GM19328 (cell line): Measurements from ENCODE around the gene SNTG2.
"Not testable (repeated sequence)": the region's sequence is repeated elsewhere in the genome, so short reads cannot be mapped to it uniquely, and the experiment has no call there.

Experiments
- ATAC-seq: cut with Tn5 transposase; IDR thresholded peaks from one replicate; pipeline ENCODE4 v1.9.1; 2021; ENCODE audit warnings: mild to moderate bottlenecking, moderate library complexity; ENCODE audit not compliant: unreplicated experiment

SNTG2 gene

DNA sequence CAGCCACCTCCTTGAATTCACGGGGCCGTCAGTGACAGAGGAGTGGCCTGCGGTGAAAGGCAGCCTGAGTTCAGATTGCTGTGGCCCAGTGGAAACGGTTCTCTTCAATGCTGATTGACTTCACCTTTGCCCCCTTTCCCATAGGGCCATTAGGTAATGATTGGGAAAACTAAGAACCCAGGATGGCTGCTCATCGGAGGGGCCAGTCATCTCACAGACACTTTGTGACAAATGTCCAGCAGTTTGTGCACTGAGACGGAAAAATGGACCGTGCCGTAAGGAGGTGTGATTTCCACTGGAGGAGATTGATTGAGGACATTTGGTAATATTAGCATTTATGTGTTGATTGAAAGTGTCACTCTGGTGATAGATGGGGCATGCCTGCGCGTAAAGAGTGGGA lies 402.9 kb downstream of the SNTG2 start:
- no peak for ATAC-seq

DNA sequence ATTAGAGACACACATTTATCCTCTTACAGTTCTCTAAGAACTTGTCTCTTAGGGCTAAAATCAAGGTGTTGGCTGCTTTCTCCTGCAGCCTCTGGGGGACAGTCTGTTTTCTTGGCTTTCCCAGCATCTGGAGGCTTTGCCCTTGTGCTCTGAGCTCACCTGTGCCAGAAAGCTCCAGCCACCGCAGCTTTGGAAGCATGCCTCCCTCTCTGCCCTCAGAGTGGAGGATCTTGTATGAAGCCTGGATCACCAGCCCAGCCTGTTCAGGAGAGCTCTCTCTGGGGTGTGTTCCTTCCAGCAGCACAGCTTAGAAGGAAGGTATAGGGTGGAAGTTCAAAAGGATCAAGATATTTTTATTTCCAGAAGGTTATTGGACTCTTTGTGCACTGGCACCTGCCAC lies 409.5 kb downstream of the SNTG2 start:
- ATAC-seq = no peak

DNA sequence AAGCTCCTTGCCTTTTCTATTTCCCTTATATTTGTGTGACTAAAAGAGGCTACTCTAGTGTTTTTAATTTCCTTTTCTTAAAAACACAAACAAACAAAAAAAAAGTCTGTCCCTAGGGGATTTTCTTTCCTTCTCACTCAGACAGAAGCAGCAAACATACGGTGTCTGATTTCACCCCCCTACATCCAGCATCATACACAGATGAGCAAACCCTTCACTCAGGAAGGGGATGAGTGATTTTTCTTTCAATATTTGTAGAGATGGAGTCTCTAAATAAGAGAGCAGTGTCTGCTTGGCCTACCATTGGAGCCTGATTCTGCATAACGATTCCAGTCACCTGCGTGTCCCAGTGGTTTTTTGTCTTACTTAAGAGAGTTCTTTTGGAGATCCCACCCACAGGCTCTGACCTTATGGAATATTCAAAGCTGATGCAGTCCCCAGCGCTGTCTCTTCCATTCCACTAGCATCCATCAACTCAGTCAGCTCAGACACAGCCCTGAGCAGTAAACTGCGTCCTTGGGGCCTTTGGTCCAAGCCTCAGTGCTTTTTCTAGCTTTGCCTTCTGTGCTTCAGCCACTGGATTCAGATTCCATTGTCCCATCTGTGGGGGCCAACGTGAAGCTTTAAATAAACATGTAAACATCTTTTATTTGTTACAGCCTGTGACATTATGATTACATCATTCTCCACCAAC lies 410.1 kb downstream of the SNTG2 start:
- no peak for ATAC-seq

DNA sequence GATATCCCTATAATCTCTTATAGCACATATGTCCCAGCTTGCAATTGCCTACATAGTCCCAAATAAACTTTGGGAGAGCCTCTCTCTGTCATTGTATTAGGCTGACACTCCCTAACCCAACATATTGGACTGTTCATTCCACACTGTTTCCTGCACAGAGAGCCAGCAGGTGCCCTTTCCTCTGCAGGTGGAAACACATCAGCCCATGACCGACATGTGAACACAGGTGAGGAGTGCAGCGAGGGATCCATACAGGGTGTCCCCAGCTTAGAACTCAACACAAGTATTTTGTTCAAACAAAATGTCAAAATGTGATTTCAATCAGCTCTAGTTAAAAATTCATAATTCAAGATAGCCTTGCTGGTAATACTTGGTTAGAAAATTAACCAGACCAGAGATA lies 412.7 kb downstream of the SNTG2 start:
- no peak for ATAC-seq

DNA sequence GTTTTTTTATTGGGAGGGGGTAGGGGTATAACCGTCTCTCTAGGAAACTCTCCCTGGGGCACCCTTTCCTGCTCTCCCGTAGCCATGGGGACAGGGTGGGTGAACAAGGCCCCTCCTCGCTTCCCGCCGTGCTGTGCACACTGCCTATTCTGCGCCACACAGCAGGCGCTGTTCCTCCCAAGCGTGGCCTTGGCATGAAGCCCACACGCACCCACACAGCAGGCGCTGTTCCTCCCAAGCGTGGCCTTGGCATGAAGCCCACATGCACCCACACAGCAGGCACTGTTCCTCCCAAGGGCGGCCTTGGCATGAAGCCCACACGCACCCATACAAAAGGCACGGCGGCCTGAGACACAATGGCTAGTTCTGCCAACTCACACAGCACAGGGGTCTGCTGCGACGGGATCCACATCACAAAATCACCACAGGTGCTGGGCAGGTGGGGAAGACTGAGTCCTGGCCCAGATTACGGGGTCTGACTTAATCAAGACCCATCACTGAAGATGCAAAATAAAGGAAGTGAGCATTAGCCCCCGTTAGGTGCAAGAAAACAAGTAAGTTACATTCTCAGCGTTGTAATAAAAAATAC lies 416.0 kb downstream of the SNTG2 start:
- ATAC-seq = no peak

DNA sequence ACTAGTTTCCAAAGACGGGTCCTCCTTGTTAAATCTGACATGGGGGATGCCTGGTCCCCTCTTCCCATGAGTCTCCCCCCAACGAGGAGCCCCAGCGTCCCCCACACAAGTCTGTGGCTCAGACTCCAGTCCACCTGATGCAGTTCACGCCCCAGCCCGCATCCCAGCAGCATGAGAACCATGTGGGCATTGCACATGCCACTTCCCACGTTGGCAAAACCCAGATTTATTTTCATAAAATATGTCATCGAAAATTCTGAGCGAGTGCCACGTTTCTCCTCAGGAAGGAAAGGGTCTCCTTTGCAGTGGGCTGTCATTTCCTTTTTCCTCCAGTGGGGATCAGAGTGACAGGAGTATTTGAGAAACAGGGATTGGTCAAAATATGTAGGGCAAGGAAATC lies 417.0 kb downstream of the SNTG2 start:
- ATAC-seq = no peak

DNA sequence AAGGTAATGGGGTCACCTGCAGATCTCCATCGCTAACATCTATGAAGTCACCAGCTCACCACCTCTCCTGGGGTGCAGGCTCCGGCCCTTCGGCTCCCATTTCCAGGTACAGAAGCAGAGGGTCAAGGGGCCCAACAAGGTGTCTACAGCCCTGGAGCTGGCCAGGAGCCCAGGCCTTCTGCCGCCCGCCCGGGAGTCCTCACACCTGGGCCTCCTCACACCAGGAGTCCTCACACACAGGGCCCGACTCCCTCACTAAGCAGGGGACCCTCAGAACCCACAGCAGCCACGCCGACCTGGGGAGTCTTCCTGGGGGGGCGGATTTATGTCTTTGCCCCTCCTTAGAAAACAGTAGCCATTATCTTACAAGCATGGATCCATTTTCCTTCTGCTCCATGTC lies 419.3 kb downstream of the SNTG2 start:
- no peak for ATAC-seq

DNA sequence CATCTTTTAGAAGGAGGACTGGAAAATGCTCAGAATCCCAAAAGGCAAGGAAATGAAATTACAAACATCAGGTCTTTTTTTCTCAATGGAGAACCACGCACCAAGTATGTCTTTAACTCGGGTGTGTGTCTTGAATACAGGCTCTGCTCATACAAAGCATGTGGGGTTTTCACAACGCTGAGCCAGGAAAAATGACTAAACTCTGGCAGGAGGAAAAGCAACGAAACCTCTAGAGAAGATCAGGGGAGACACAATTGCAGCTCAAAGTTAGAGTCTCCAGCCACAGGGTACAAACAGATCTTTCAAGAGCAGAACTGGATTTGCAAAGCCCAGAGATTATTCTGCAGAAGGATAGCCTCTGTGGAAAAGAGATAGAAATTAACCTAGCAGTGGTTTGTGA lies 419.8 kb downstream of the SNTG2 start:
- ATAC-seq = no peak

DNA sequence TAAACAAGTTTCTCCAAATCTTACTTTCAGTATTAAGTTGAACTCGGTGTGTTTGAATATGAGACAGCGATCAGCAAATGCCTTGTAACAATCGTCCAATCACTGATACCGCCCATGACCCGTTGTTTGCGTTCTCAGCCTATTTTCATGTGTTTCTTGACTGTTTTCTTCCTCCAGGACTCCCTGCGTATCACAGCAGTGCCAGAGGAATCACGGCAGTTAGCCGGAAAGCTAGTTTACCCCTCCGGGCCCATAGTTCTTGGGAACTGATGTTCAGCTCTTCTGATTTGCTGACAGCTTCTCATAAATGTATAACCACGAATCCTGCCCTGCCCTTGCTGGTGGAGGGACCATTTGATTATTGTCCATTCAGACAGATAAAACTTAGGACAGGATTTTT lies 420.4 kb downstream of the SNTG2 start:
- ATAC-seq = no peak

DNA sequence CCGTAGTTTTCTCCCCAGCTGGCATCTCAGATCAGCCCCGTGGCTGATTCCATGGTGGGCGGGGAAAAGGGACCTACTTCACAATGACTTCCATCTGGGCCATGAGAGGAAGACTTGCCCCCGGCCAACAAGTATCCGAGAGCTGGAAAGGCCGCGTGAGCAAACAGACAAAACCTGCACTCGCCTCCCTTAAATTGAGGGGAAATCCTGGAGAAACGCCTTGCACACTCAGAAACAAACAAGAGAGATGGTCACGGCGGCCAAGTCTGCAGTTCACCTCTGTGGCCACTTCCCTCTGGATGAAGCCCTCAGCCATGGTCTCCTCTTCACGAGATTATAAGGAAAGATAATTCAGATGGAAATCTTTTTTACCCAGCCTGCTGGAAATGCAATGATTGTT lies 423.2 kb downstream of the SNTG2 start:
- no peak for ATAC-seq

DNA sequence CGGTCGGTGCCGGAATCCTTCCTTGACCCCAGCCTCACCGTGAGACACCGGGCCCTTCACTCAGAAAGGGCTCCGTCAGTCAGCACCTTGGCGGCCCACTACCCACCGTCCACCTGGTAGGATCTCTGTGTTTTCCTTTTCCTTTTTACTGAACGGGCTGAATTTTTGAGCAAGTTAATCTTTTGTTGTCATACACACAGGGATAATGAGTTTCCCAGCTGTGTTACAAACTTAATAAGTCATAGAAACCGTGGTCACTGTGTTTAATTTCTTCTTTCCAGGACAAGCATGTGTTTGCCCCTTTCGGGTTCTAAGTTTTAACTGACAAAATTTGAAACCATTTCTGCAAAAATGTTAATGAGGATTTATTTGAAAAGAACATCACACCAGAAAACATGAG lies 423.6 kb downstream of the SNTG2 start:
- no peak for ATAC-seq

DNA sequence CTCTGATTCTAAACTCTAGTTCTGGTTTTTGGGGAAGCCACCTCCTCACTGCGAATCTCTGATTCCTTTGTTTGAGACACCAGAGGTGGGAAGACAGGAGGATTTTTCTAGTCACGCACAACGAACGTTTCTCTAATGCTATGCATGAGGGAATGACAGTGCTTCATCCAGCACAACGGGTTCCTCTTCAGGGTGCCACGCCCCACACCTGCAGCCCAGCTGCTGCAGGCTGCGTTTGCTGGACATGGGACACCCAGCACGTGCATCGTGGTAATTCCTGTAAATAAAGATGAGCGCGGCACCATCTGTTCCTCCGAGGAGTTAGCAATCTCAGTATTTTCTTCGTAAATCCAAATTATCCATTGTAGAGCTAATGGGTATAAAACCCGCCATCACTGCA lies 425.1 kb downstream of the SNTG2 start:
- no peak for ATAC-seq

DNA sequence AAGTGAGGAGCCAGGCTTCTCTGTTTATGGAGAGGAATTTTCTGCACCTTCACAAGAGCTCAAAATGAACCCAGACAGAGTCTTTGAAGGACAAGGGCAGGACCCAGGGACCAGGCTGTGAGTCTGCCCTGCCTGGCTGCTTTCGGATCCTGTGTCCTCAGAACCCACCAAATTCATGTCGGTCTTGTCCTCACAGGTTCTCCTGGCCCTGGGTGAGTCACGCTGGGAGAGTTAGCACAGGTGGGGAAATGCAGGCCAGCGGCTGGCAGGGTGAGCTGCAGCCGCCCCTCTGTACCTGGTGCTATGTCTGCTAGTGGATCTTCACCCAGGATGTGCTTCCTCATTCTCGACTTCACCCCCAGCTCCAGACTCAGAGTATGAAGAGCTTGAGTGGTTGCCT lies 426.8 kb downstream of the SNTG2 start:
- no peak for ATAC-seq

DNA sequence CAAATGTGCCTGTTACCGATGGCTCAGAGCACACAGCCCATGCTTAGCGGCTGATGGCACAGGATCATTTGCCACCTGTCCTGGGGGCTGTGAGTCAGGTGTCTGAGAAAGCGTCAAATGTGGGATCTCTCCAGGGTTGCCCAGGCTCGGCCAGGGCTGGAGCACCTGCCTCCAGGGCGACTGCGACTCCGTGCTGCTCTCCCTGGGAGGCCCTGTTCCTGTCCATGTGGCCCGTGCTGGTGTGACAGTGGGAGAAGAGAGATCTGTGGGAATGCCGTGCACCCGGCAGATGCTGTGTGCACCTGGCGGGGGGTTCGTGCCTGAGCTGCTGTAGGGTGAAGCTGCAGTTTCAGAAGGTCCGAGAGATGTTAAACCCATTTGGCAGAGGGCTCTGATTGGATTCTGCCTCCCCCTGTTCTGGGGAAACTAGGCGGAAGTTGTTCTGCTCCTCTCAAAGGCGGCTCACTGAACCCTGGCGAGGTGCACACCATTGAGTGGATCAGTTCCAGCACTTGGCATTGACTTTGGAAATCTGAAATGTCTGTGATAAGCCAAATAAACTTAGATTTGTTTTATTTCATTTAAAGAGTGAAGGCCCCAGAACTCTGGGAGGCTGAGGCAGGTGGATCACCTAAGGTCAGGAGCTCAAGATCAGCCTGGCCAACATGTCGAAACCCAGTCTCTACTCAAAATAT lies 428.0 kb downstream of the SNTG2 start:
- ATAC-seq = no peak

DNA sequence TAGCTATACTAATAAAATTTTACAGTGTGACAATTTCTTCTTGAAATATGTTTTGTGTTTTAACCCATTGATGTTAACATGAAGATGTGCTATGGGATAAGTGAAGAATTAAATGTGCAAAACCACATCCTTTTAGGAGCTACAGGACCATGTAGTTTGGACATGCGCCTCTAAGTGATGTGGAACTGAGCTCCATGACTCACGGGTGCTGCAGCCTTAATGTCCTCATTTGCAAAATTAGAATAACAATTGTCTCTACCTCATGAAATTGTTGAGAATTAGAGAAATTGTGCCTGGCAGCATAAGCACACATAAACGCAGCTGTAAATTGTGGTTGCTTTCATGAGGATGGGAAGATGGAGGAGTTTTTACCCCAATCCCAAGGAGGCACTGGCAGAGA lies 431.0 kb downstream of the SNTG2 start:
- ATAC-seq = no peak

DNA sequence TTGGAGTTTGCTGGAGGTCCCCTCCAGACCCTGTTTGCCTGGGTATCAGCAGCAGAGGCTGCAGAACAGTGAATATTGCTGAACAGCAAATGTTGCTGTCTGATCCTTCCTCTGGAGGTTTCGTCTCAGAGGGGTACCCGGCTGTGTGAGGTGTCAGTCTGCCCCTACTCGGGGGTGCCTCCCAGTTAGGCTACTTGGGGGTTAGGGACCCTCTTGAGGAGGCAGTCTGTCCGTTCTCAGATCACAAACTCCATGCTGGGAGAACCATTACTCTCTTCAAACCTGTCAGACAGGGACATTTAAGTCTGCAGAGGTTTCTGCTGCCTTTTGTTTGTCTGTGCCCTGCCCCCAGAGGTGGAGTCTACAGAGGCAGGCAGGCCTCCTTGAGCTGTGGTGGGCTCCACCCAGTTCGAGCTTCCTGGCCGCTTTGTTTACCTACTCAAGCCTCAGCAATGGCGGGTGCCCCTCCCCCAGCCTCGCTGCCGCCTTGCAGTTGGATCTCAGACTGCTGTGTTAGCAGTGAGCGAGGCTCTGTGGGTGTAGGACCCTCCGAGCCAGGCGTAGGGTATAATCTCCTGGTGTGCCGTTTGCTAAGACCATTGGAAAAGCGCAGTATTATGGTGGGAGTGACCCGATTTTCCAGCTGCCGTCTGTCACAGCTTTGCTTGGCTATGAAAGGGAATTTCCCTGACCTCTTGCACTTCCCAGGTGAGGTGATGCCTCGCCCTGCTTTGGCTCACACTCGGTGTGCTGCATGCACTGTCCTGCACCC lies 437.5 kb downstream of the SNTG2 start:
- not testable (repeated sequence) for ATAC-seq

DNA sequence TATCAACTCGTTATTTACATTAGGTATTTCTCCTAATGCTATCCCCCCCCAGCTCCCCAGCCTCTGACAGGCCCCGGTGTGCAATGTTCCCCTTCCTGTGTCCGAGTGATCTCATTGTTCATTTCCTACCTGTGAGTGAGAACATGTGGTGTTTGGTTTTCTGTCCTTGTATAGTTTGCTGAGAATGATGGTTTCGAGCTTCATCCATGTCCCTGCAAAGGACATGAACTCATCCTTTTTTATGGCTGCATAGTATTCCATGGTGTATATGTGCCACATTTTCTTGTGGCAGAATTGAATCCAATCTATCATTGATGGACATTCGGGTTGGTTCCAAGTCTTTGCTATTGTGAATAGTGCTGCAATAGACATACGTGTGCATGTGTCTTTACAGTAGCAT lies 439.5 kb downstream of the SNTG2 start:
- not testable (repeated sequence) for ATAC-seq

DNA sequence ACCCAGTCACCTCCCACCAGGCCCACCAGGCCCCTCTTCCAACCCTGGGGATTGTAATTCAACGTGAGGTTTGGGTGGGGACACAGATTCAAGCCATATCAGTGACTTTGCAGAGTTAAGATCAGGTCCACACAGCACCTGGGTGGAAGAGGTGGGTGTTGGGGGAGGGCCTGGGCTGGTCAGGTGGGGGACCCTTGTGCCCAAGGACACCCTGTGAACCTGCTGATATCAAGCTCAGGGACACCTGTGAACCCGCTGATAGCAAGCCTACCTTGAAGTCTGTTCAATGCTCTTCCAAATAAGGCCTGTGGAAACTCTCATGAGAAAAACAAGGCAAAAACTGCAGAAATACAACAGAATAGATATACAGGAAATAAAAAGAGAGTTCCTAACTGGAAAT lies 442.7 kb downstream of the SNTG2 start:
- no peak for ATAC-seq

DNA sequence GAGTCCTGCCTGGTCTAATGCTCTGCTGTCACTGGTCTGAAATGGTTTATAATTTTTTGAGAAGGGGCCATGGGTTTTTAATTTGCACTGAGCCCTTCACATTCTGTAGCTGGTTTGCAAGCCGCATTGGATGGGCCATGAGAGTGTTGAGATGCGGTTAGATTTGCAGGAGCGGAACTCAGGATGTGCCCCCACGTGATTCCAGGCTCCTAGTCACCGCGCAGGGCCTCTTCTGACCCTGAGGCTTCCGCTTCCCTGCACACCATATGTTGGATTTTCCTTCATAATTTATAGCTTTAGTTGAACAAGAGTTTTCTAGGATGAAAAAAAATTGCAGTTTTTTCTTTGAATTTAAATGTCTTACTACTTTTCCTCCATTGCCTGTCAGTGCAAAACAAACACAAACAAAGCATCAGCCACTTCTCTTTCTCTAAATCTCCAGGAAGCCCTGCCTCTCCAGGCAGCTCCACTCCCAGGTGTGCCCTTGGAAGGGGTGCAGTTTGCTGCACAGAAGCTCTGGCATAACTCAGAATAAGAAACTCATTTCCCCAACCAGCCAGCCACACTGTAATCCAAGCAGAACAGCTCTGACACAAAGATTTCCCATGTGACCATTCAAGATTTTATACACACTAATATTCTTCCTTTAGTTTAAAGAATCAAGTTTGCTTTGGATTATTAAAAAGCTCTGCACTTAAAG lies 444.2 kb downstream of the SNTG2 start:
- no peak for ATAC-seq

DNA sequence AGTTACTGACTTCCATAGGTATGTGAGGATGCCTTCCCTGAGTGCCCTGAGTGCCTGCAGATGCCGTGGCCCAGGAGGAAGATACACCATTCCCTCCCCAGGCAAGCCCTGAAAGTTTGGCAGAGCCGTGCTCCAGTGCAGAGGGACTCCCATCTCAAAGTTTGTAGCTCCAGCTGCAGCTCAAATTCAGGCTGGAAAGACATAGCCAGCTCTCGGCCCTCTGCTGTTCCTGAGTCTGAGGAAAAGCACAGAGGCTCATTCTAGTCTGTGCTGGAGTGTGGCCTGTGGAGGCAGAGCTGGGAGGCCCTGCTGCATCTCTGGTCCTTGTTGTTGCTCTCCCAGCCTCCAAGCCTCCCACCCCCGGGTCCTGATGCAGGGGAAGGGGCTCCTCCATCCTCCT lies 446.7 kb downstream of the SNTG2 start:
- no peak for ATAC-seq

DNA sequence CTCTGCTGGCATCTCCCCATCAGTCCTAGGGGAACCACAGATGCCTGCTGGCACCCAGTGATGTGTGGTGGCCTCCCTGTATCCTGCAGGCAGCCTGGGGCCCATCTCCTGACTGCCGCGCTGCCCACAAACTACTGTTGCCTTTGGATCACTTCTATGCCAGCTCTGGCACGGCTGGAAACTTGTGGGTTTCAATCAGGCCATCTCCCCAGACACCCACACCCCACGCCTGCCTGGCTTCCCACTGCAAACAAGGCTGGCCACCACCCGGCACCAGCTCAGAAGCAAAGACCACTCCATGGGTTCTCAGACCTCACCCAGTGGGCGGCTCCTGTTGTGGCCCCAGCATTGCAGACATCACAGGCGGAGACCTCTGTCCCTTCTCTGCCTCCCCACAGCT lies 447.5 kb downstream of the SNTG2 start:
- no peak for ATAC-seq
